Measurements from ENCODE around the gene COA7.

Gene COA7

DNA sequence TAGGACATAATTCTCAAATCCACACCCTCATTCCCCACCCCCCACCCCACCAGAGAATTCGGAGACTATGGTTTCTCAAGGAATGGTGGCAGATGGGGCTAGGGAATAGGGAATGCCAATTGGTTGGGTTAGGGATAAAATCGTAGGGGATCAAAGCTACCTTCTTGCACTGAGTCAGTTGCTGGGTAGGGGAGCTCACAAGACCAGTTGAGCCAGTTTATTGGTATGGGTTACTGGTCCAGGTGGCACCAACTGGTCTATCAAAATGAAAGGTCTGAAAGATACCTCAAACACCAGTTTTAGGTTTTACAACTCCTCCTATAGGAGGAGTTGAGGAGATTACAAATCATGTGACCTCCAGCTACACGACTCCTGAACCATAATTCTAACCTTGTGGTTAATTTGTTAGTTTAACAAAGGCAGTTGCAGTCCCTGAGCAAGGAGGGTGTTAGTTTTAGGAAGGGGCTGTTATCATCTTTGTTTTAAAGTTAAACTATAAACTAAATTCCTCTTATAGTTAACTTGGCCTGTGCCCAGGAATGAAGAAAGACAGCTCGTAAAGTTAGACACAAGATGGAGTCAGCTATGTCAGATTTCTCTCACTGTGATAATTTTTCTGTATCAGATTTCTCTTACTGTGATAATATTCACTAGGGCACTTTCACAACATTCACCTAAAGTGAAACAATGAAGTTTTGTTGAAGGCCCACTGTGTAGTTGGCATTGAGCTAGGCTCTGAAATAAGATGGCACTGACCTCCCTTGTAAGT is 62.6 kb downstream of the COA7 start:
- no peak for DNase-seq (ENCODE audit: low read depth)

Measured in stimulated activated CD8-positive, alpha-beta memory T cell treated with anti-CD3 and anti-CD28 coated beads, Interleukin-7, amount 100 ng/mL, for 24 hours (primary cell).